ENCODE data around the gene PRSS16.

Gene PRSS16

DNA sequence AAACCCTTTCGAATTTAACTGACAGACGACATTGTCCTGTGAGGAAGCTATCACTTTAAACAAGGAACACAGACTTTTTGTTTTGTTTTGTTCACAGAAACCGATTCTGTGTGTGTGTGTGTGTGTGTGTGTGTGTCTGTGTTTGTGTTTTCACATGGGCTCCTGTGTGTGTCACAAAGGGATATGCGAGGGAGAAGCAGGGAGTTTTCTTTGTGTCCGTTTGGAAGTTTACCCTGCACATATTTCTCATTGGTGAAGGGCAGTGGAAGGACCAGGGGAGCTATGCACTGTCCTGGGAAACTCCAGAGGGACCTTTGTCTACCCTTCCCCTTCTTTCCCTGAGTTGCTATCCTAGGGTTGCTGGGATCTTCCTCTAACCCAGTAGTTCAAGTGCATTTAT is 46.9 kb downstream of the PRSS16 start:
- TF ChIP-seq, protein P1, sequence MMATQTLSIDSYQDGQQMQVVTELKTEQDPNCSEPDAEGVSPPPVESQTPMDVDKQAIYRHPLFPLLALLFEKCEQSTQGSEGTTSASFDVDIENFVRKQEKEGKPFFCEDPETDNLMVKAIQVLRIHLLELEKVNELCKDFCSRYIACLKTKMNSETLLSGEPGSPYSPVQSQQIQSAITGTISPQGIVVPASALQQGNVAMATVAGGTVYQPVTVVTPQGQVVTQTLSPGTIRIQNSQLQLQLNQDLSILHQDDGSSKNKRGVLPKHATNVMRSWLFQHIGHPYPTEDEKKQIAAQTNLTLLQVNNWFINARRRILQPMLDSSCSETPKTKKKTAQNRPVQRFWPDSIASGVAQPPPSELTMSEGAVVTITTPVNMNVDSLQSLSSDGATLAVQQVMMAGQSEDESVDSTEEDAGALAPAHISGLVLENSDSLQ (IDR thresholded peaks at IDR 0.05): no peak
- no peak for TF ChIP-seq FOXA1 (IDR thresholded peaks at IDR 0.05)
- no peak for TF ChIP-seq SUZ12 (IDR thresholded peaks at IDR 0.05)
- TF ChIP-seq SP1 (IDR thresholded peaks at IDR 0.05): no peak
- TF ChIP-seq BHLHE40 (IDR thresholded peaks at IDR 0.05; ENCODE audit: borderline replicate concordance): no peak
- TF ChIP-seq L3MBTL2 (conservative IDR thresholded peaks at IDR 0.05): no peak
- ChIA-PET CTCF (no interaction called here), POLR2A (interaction anchor here (0.6 to 1.7 kb wide), 5 partner anchors 13 to 599 kb away, joined by 3 to 7 read pairs (median 3); a partner anchor contains a TSS)
- no peak for DNase-seq (ENCODE audit: extremely low spot score)

DNA sequence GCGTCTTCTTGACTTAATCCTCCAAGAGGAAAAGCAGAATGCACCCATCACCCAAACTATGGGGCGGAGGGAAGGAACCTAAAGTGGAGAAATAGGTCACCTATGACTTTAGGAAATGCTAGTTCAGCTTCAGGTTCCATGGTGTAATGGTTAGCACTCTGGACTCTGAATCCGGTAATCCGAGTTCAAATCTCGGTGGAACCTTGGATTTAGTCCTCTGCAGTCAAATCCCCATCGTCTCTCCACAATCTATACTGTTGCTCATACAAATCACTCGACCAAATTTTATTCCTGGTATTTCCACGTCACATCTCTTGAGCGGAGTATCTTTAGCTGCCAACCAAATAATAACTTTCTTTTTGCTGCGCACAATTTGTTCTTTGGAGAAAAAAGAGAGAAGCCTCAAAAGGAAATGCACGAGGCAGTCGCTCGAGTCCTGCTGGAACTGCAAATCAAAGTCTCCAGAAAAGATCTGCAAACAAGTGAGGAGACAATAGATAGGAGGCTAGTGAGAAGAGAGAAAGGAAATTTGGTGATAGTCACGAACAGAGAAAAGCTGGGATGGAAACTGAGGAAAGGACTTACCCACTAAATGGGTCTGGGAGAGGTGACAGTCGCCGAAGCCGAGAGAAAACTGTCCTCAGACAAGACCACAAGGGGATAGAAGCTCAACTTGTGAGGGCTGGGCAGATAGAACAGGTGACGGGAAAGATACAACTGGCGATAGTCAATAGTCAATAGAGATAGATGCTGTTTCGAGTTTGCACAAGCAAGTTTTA is 48.0 kb downstream of the PRSS16 start:
- peak; percentile 51 for DNase-seq (ENCODE audit: extremely low spot score)
- ChIA-PET POLR2A (interaction anchor here (0.8 to 1.7 kb wide), 17 partner anchors 9 to 597 kb away, joined by 3 to 7 read pairs (median 4); partner anchors contain the start of gene ZNF184), CTCF (interaction anchor here (0.6 to 1.0 kb wide), 3 partner anchors 44 to 416 kb away, joined by 3 to 7 read pairs (median 3); no protein-coding TSS in a partner anchor)
- TF ChIP-seq TARDBP (IDR thresholded peaks at IDR 0.05): no peak
- 0 out of 2 replicates have a peak, but pooled peaks have one; percentile 5 for TF ChIP-seq CTBP1 (IDR thresholded peaks at IDR 0.05; ENCODE audit: borderline replicate concordance)
- TF ChIP-seq L3MBTL2 (conservative IDR thresholded peaks at IDR 0.05): peak; percentile 97

DNA sequence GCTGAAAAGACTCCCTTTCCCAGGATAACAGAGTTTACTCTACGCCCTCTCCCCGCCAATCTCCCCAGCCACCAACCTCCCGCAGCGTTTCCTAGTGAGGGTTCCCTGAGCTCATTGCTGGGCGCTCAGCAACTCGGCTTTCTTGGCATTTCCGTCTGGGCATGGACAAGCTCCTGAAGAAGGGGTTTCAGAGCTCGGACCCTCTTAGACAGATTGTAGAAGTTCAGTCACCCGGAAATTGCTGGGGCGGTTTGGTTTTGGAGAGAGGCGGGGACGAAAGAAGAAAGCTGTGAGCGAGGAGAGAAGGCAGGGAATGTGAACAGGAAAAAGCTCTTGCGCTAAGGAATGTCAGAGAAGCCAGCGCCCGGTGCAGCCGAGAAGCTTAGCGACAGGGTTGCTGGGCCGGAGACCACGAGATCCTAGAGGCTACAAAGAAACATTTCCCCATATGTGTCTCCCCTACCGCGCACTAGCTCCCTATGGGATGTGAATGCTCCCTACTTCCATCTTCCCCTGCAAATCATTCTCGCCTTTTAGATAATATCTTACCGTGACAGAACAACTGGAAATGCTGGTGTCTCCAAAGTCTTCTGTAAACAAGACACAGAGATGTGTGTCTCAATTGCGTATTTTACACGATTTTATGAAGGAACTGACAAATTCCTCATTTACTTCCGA is 48.7 kb downstream of the PRSS16 start:
- DNase-seq (ENCODE audit: extremely low spot score): peak; percentile 55
- ChIA-PET POLR2A (interaction anchor here (0.8 to 1.7 kb wide), 14 partner anchors 9 to 514 kb away, joined by 3 to 7 read pairs (median 4); partner anchors contain the start of gene ZNF184), CTCF (interaction anchor here (0.9 to 1.0 kb wide), 2 partner anchors 45 to 252 kb away, joined by 3 to 7 read pairs; no protein-coding TSS in a partner anchor)
- TF ChIP-seq, protein P1 (IDR thresholded peaks at IDR 0.05): 0 out of 2 replicates have a peak, but pooled peaks have one; percentile 19
- no peak for TF ChIP-seq ELF4 (IDR thresholded peaks at IDR 0.05)

DNA sequence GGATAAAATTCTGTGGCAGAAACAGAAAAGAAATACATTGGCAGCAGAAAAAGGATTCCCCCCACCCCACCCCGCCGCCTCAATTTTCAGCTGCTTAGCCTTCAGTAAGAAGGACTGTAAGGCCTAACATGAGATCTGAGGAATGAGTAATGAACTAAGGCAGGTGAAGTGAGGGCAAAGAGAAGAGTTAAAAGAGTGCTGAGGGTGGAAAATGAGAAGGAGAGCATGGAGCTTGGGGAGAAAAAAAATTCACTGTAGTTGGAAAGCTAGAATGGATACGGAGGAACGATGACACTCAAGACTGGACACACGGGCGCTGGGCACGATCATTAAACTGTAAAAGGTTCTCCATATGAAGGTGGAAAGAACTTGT is 50.0 kb downstream of the PRSS16 start:
- TF ChIP-seq CTBP1 (IDR thresholded peaks at IDR 0.05; ENCODE audit: borderline replicate concordance): no peak
- no peak for TF ChIP-seq ELF4 (IDR thresholded peaks at IDR 0.05)
- TF ChIP-seq, protein P1 (IDR thresholded peaks at IDR 0.05): no peak
- TF ChIP-seq FOXK2 (IDR thresholded peaks at IDR 0.05): no peak
- TF ChIP-seq L3MBTL2 (conservative IDR thresholded peaks at IDR 0.05): no peak
- no peak for TF ChIP-seq HDGF (IDR thresholded peaks at IDR 0.05; ENCODE audit: borderline replicate concordance)
- TF ChIP-seq TARDBP (IDR thresholded peaks at IDR 0.05): no peak
- no peak for TF ChIP-seq SP1 (IDR thresholded peaks at IDR 0.05)
- TF ChIP-seq ARNT (IDR thresholded peaks at IDR 0.05): no peak
- no peak for TF ChIP-seq LEF1 (IDR thresholded peaks at IDR 0.05; ENCODE audit: borderline replicate concordance)
- TF ChIP-seq SUZ12 (IDR thresholded peaks at IDR 0.05): no peak
- TF ChIP-seq FOXA1 (IDR thresholded peaks at IDR 0.05): no peak
- no peak for TF ChIP-seq ZNF384 (IDR thresholded peaks at IDR 0.05)
- no peak for TF ChIP-seq FOXM1 (IDR thresholded peaks at IDR 0.05; ENCODE audit: borderline replicate concordance)
- TF ChIP-seq NFRKB (IDR thresholded peaks at IDR 0.05): no peak
- TF ChIP-seq BHLHE40 (IDR thresholded peaks at IDR 0.05; ENCODE audit: borderline replicate concordance): no peak
- ChIA-PET POLR2A (interaction anchor here (0.7 to 1.0 kb wide), 2 partner anchors 12 to 109 kb away, joined by 3 read pairs; no protein-coding TSS in a partner anchor), CTCF (interaction anchor here (0.6 to 0.7 kb wide), 2 partner anchors 498 to 597 kb away, joined by 3 to 7 read pairs; no protein-coding TSS in a partner anchor)
- no peak for DNase-seq (ENCODE audit: extremely low spot score)

DNA sequence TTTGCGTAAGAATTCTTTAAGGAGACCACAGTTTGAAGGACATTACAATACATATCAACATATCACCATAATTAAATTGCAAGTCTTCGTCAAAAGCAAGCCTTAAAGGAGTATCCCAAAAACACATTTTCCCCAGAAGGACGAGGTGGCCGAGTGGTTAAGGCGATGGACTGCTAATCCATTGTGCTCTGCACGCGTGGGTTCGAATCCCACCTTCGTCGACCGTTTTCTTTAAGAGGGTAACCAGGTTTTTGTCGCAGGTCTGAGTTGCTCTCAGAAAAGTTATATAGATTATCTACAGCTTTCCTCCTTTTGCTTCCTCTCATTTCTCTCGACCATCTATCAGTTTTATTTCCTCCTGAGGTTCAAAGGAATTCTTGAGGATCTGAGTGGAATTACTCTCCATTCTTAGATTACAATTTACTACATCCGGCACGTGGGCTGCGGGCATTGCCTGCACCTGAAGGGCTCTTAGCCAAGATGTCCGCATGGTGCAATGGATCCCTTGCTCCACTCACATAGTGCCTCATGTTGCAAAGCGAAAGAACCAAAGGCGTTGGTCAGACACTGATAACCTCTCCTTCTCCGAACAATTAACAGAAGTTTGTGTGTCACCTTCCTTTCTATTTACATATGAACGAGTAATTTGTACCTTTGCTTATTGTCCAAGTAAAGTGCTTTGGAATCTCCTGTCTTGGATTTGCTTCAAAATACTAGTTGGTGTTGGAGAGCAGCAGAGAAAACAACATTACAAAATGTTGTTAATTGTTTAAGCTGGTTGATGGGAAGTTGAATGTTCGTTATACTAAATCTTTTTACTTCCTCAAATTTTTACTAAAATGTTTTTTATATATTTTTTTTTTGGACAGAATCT is 50.6 kb downstream of the PRSS16 start:
- DNase-seq (ENCODE audit: extremely low spot score): peak; percentile 36
- CTCF ChIA-PET: interaction anchor here (0.6 to 0.8 kb wide), 3 partner anchors 46 to 728 kb away, joined by 3 to 7 read pairs (median 3); no protein-coding TSS in a partner anchor
- POLR2A ChIA-PET: interaction anchor here (0.7 to 1.0 kb wide), 2 partner anchors 12 to 110 kb away, joined by 3 read pairs; no protein-coding TSS in a partner anchor
- TF ChIP-seq FOXK2 (IDR thresholded peaks at IDR 0.05) (no peak), NFRKB (IDR thresholded peaks at IDR 0.05) (no peak), SP1 (IDR thresholded peaks at IDR 0.05) (no peak), ARNT (IDR thresholded peaks at IDR 0.05) (no peak), L3MBTL2 (conservative IDR thresholded peaks at IDR 0.05) (peak; percentile 86), LEF1 (IDR thresholded peaks at IDR 0.05; ENCODE audit: borderline replicate concordance) (no peak), ELF4 (IDR thresholded peaks at IDR 0.05) (no peak), FOXA1 (IDR thresholded peaks at IDR 0.05) (no peak), BHLHE40 (IDR thresholded peaks at IDR 0.05; ENCODE audit: borderline replicate concordance) (no peak; the same call in 1 of the 2 replicates), CTBP1 (IDR thresholded peaks at IDR 0.05; ENCODE audit: borderline replicate concordance) (no peak; the same call in 1 of the 2 replicates), SUZ12 (IDR thresholded peaks at IDR 0.05) (no peak), FOXM1 (IDR thresholded peaks at IDR 0.05; ENCODE audit: borderline replicate concordance) (no peak), ZNF384 (IDR thresholded peaks at IDR 0.05) (no peak), HDGF (IDR thresholded peaks at IDR 0.05; ENCODE audit: borderline replicate concordance) (no peak), TARDBP (IDR thresholded peaks at IDR 0.05) (peak; percentile 23; the same call in 1 of the 2 replicates)
- TF ChIP-seq, protein P1 (IDR thresholded peaks at IDR 0.05): no peak
